ENCODE measurements around the gene SMARCD3. TPM values are rescaled to one million over a fixed set of nuclear protein-coding genes. Genes with fewer than 3 reads are reported as not detected.

Gene SMARCD3
- total and polyA plus RNA-seq, 9 of the 15 experiments (the other 6 are each of a cell fraction or from before 2014, with no cell fraction given), result 0.43 to 3.6 (median 2.6) TPM

- TF ChIP-seq FIP1L1 (IDR thresholded peaks at IDR 0.05; ENCODE audit: low read depth, low read length, poor library complexity, severe bottlenecking) (no peak), POU5F1 (IDR thresholded peaks at IDR 0.05; ENCODE audit: borderline replicate concordance, low read depth, low read length, partially characterized antibody) (no peak), XRCC5 (IDR thresholded peaks at IDR 0.05; ENCODE audit: low read depth, low read length) (no peak), JUND (IDR thresholded peaks at IDR 0.05; ENCODE audit: borderline replicate concordance, low read depth, low read length) (peak; percentile 55), JUND (tag; IDR thresholded peaks at IDR 0.05; ENCODE audit: borderline replicate concordance, low read depth, low read length) (no peak; the same call in 2 of the 3 replicates), PHTF2 (CRISPR knock-in tag; IDR thresholded peaks at IDR 0.05) (0 out of 2 replicates have a peak, but pooled peaks have one; percentile 56), HSF4 (CRISPR knock-in tag; IDR thresholded peaks at IDR 0.05; ENCODE audit: borderline replicate concordance) (no peak), ZNF655 (CRISPR knock-in tag; IDR thresholded peaks at IDR 0.05) (no peak), SNIP1 (IDR thresholded peaks at IDR 0.05; ENCODE audit: low read depth) (no peak), ZNF165 (CRISPR knock-in tag; IDR thresholded peaks at IDR 0.05; ENCODE audit: borderline replicate concordance) (no peak), NFIX (CRISPR knock-in tag; IDR thresholded peaks at IDR 0.05; ENCODE audit: low read depth) (no peak), ZKSCAN1 (IDR thresholded peaks at IDR 0.05; ENCODE audit: low read depth, low read length) (no peak), SUPT5H (IDR thresholded peaks at IDR 0.05) (no peak), CBX1 (IDR thresholded peaks at IDR 0.05; ENCODE audit: low read depth) (no peak), ARID3A (IDR thresholded peaks at IDR 0.05; ENCODE audit: borderline replicate concordance, low read depth, low read length) (no peak), RBFOX2 (IDR thresholded peaks at IDR 0.05; ENCODE audit: low read depth, low read length) (no peak), ZNF41 (CRISPR knock-in tag; conservative IDR thresholded peaks at IDR 0.05) (no peak), IFI16 (CRISPR knock-in tag; IDR thresholded peaks at IDR 0.05) (no peak)
- TF ChIP-seq, protein P1, sequence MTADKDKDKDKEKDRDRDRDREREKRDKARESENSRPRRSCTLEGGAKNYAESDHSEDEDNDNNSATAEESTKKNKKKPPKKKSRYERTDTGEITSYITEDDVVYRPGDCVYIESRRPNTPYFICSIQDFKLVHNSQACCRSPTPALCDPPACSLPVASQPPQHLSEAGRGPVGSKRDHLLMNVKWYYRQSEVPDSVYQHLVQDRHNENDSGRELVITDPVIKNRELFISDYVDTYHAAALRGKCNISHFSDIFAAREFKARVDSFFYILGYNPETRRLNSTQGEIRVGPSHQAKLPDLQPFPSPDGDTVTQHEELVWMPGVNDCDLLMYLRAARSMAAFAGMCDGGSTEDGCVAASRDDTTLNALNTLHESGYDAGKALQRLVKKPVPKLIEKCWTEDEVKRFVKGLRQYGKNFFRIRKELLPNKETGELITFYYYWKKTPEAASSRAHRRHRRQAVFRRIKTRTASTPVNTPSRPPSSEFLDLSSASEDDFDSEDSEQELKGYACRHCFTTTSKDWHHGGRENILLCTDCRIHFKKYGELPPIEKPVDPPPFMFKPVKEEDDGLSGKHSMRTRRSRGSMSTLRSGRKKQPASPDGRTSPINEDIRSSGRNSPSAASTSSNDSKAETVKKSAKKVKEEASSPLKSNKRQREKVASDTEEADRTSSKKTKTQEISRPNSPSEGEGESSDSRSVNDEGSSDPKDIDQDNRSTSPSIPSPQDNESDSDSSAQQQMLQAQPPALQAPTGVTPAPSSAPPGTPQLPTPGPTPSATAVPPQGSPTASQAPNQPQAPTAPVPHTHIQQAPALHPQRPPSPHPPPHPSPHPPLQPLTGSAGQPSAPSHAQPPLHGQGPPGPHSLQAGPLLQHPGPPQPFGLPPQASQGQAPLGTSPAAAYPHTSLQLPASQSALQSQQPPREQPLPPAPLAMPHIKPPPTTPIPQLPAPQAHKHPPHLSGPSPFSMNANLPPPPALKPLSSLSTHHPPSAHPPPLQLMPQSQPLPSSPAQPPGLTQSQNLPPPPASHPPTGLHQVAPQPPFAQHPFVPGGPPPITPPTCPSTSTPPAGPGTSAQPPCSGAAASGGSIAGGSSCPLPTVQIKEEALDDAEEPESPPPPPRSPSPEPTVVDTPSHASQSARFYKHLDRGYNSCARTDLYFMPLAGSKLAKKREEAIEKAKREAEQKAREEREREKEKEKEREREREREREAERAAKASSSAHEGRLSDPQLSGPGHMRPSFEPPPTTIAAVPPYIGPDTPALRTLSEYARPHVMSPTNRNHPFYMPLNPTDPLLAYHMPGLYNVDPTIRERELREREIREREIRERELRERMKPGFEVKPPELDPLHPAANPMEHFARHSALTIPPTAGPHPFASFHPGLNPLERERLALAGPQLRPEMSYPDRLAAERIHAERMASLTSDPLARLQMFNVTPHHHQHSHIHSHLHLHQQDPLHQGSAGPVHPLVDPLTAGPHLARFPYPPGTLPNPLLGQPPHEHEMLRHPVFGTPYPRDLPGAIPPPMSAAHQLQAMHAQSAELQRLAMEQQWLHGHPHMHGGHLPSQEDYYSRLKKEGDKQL (CRISPR knock-in tag; IDR thresholded peaks at IDR 0.05; ENCODE audit: borderline replicate concordance), result no peak
- TF ChIP-seq, protein P2, sequence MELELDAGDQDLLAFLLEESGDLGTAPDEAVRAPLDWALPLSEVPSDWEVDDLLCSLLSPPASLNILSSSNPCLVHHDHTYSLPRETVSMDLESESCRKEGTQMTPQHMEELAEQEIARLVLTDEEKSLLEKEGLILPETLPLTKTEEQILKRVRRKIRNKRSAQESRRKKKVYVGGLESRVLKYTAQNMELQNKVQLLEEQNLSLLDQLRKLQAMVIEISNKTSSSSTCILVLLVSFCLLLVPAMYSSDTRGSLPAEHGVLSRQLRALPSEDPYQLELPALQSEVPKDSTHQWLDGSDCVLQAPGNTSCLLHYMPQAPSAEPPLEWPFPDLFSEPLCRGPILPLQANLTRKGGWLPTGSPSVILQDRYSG (tag; conservative IDR thresholded peaks at IDR 0.05; ENCODE audit: low read depth), result no peak
Measured at GRCh38 chr7:151206914-151207313, 41.6 kb downstream of the SMARCD3 start (continued).

All from K562 (cell line).